ENCODE measurements around the gene RPL27A.

RPL27A gene

DNA sequence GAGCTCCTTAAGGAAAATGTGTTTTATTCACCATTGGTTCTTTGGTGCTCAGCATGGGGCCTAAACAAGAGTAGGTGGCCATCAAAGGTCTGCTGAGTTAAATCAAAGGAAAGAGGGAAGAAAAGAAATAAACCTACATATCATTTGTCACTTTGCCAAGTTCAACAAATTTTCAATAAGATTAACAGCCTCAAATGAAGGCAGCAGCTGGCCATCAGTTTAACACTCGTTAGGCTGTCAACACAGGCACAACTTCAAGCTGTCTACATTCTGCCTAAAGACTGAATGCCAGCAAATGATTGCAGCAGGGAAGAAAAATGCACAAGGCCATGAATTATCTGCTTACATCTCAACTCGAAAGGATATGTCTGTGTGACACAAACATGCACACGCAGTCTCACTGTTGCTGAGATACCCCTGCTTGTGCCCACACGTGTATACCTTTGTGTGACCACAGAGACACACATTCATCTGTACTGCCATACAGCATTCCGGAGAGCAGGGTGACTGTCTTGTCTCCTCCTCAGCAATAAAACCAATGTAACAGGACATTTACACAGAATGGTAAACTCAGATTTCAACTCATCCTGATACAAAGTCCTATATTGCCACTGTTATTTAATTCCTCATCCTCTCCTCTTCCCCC lies 40.3 kb upstream of the RPL27A start:
- DNase-seq (ENCODE audit: low spot score) = no peak
- TF ChIP-seq, protein P1, sequence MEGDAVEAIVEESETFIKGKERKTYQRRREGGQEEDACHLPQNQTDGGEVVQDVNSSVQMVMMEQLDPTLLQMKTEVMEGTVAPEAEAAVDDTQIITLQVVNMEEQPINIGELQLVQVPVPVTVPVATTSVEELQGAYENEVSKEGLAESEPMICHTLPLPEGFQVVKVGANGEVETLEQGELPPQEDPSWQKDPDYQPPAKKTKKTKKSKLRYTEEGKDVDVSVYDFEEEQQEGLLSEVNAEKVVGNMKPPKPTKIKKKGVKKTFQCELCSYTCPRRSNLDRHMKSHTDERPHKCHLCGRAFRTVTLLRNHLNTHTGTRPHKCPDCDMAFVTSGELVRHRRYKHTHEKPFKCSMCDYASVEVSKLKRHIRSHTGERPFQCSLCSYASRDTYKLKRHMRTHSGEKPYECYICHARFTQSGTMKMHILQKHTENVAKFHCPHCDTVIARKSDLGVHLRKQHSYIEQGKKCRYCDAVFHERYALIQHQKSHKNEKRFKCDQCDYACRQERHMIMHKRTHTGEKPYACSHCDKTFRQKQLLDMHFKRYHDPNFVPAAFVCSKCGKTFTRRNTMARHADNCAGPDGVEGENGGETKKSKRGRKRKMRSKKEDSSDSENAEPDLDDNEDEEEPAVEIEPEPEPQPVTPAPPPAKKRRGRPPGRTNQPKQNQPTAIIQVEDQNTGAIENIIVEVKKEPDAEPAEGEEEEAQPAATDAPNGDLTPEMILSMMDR (IDR thresholded peaks at IDR 0.05; ENCODE audit: extremely low read depth, missing control alignments) = no peak

DNA sequence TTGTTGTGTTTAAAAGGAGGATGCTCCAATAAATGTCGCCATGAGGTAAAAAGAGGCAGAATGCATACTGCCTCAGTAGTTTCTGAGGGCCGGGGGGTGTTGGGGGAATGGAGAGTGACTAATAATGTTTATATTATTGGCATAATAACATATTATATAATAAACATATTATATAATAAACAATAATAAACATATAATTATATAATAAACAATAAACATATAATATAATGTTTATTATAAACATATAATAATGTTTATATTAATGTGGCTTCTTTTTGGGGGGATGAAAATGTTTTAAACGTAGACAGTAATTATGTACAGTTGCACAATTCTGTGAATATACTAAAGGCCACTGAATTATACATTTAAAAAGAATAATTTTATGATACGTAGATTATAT lies 35.7 kb upstream of the RPL27A start:
- TF ChIP-seq, protein P1 (IDR thresholded peaks at IDR 0.05; ENCODE audit: extremely low read depth, missing control alignments) = no peak

DNA sequence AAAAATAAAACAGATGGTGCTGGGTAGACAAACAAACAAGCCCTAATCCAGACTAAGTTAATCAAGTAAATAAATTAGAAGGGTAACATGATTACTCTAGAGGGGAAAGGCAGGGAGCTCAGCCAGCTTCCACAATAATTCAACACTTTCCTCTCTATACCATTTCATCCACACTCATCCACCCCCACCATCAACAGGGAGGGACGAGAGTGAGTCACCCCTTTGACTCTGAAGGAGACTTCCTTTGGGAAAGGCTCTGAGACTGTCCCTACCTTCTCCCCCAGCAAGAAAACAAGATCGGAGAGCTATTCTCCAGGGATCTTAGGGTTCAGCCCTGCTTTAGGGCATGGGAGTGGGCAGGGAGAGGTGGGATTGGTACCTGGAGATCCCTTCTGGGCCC lies 33.2 kb upstream of the RPL27A start:
- TF ChIP-seq, protein P1 (IDR thresholded peaks at IDR 0.05; ENCODE audit: extremely low read depth, missing control alignments) = no peak
- DNase-seq (ENCODE audit: low spot score) = no peak

More for the DNA sequence above, 35.7 kb upstream of the RPL27A start:
- no peak for DNase-seq (ENCODE audit: low spot score)

DNA sequence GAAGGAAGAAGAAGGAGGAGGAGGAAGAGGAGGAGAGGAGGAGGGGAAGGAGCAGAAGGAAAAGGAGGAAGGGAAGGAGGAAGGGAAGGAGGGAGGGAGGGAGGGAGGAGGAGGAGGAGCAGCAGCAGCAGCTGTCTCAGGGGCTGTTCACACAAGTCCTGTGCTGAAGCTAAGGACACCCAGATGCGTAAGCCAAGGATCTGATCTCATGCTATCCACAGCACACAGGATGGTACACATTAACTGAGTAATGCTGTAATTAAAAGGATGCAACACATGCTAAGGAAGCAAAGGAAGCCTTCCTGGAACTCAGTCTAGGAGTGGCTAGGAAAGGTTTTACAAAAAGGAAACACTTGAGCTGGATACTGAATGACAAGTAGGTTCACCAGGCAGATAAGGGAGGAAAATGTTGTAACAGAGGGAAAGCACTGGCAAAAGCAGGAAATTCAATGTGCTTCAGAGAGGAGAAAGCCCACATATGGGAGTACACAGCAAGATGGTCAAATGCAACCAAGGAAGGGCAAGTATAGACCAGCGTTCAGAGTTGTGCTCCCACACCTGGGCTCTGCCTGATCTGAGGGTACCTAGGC lies 32.1 kb upstream of the RPL27A start:
- DNase-seq (ENCODE audit: low spot score) = no peak
- TF ChIP-seq, protein P1 (IDR thresholded peaks at IDR 0.05; ENCODE audit: extremely low read depth, missing control alignments) = no peak

DNA sequence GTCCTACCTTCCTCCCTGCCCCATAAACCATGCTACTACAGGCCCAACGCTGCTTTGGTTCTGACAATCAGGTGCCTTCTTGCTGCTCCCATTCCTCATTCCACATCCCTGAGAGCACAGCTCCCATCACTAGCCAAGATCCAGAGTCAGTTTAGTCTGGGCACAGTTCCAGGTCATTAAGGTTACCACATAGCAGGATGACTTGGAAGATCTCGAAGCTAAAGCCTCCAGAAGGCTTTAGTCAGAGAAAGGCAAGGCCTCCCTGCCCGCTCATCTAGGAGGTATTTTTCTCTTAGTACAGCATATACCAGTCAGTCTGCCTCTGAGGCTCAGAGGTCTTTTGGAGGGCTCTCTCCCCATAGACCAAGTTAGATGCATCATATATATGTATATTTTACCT lies 30.5 kb upstream of the RPL27A start:
- TF ChIP-seq, protein P1 (IDR thresholded peaks at IDR 0.05; ENCODE audit: extremely low read depth, missing control alignments) = no peak
- no peak for DNase-seq (ENCODE audit: low spot score)

DNA sequence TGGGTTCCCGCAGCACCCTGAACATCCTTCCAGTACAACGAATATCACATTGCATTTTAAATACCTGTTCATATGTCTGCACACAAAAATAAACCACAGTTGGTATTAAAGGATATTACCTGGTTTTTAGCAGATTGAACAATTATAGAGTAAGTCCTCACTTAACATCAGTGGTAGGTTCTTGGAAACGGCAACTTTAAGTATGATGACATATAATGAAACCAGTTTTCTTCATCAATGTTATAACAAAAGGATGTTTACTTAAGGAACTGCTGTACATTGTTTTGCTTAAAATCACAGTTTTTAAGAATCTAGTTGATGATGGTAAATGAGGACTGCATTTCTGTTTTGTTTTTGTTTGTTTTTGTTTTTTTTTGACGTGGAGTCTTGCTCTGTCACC lies 28.1 kb upstream of the RPL27A start:
- no peak for DNase-seq (ENCODE audit: low spot score)
- TF ChIP-seq, protein P1 (IDR thresholded peaks at IDR 0.05; ENCODE audit: extremely low read depth, missing control alignments) = no peak

DNA sequence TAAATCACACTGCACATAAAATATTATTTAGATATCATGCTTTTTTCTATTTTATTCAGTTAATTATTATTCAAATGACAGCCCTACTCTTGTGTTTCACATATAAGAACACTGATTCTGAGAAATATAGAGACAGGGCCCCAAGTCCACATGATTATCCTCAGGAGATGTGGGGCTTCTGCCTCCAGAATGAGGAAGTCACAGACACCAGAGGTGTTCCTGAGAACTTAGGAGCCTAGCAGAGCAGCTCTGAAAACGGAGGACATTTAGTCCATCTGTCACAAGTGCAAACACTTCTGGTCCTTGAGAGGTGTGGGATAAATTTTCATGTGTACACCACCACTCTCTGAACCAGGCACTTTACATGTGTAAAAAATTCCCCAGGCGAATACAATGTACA lies 26.3 kb upstream of the RPL27A start:
- DNase-seq (ENCODE audit: low spot score) = no peak
- TF ChIP-seq, protein P1 (IDR thresholded peaks at IDR 0.05; ENCODE audit: extremely low read depth, missing control alignments) = no peak

Data from GM20000 (cell line).